ENCODE measurements around the gene MBOAT1.

GRCh38 chr6:20173833-20174792 lies 38.2 kb downstream of the MBOAT1 start:
- TF ChIP-seq POLR2A (IDR thresholded peaks at IDR 0.05) (no peak), CTCF (IDR thresholded peaks at IDR 0.05) (no peak)
